OCI-LY7 (cell line): Measurements from ENCODE around the gene GRHL1. TPM values are rescaled to one million over a fixed set of nuclear protein-coding genes. Genes with fewer than 3 reads are reported as not detected.

Experiments
- BruUV-seq: library from RNA; stranded (reverse); fragments of 400-500 nt; replicated peaks from 2 replicates; lab custom pipeline; 2021; lab: Mats Ljungman, UMichigan
- CTCF ChIA-PET: fragments of 300-600 bp; sonication (Branson Sonifier 250); formaldehyde crosslinking; loops from one replicate; lab custom pipeline; 2022; ENCODE audit warnings: antibody characterized with exemption; ENCODE audit not compliant: unreplicated experiment; lab: Charles Lee
- POLR2A ChIA-PET: fragments of 300-600 bp; sonication (Branson Sonifier 250); formaldehyde crosslinking; loops from one replicate; lab custom pipeline; 2022; ENCODE audit warnings: antibody characterized with exemption; lab: Charles Lee
- DNase-seq: peaks from one replicate; pipeline ENCODE4 v3.0.0-alpha.2; 2015; ENCODE audit warnings: low spot score
- H2AFZ ChIP-seq: fragments of 200-600 bp; sonication (generic), shearing (Covaris generic); 2 replicates; pipeline ENCODE4 v1.6.1; 2014; ENCODE audit warnings: mild to moderate bottlenecking, antibody characterized with exemption, low read length, moderate library complexity
- H3K27ac ChIP-seq: fragments of 200-600 bp; sonication (generic); 2 replicates; pipeline ENCODE4 v1.5.1; 2014; ENCODE audit warnings: mixed run types, low read depth, mild to moderate bottlenecking, moderate library complexity, low read length, inconsistent platforms; ENCODE audit not compliant: poor library complexity, severe bottlenecking
- H3K36me3 ChIP-seq: fragments of 200-600 bp; sonication (generic); 2 replicates; pipeline ENCODE4 v1.6.1; 2014; ENCODE audit warnings: mild to moderate bottlenecking, antibody characterized with exemption, low read length, moderate library complexity, mixed read lengths; ENCODE audit not compliant: insufficient read depth
- H3K4me1 ChIP-seq: fragments of 200-600 bp; sonication (generic); 2 replicates; pipeline ENCODE4 v1.5.1; 2014; ENCODE audit warnings: mild to moderate bottlenecking, low read length; ENCODE audit not compliant: insufficient read depth, poor library complexity, severe bottlenecking
- H3K4me2 ChIP-seq: fragments of 200-600 bp; sonication (generic); 2 replicates; pipeline ENCODE4 v1.6.1; 2014; ENCODE audit warnings: mild to moderate bottlenecking, low read length
- H3K4me3 ChIP-seq: fragments of 200-600 bp; sonication (generic); 2 replicates; pipeline ENCODE4 v1.5.1; 2014; ENCODE audit warnings: mild to moderate bottlenecking, low read depth, low read length; ENCODE audit not compliant: poor library complexity, severe bottlenecking
- H3K79me2 ChIP-seq: fragments of 200-600 bp; sonication (generic); 2 replicates; pipeline ENCODE4 v1.6.1; 2016; ENCODE audit warnings: low read depth, mild to moderate bottlenecking, low read length, moderate library complexity, mixed read lengths; ENCODE audit not compliant: insufficient read depth
- H3K9me2 ChIP-seq: fragments of 200-600 bp; sonication (generic); 2 replicates; pipeline ENCODE4 v1.6.1; 2016; ENCODE audit warnings: mild to moderate bottlenecking, low read length, mixed read lengths; ENCODE audit not compliant: insufficient read depth
- H3K9me3 ChIP-seq: fragments of 200-600 bp; sonication (generic); 2 replicates; pipeline ENCODE4 v1.6.1; 2014; ENCODE audit warnings: mild to moderate bottlenecking, mixed run types, low read length, mixed read lengths
- H4K20me1 ChIP-seq: fragments of 200-600 bp; sonication (generic); 2 replicates; pipeline ENCODE4 v1.6.1; 2014; ENCODE audit warnings: mild to moderate bottlenecking, antibody characterized with exemption, low read length, moderate library complexity, mixed read lengths; ENCODE audit not compliant: insufficient read depth
- EZH2phosphoT487 ChIP-seq: fragments of 200-600 bp; sonication (generic); IDR thresholded peaks from 2 replicates; pipeline ENCODE4 v1.6.1; 2018; ENCODE audit warnings: low read depth, borderline replicate concordance, mild to moderate bottlenecking, mixed run types, antibody characterized with exemption, low read length, moderate library complexity, mixed read lengths
- intact Hi-C: fragments of 100-400 bp; cut with micrococcal nuclease; formaldehyde crosslinking; loops from one replicate; pipeline ENCODE4 v1.10.0; 2022; ENCODE audit not compliant: unreplicated experiment
- total RNA-seq, 2 experiments: library from RNA; depleted of rRNA in 1 of 2; stranded (reverse); fragments of >200 nt in 1 of 2; shearing (Covaris generic) in 1 of 2; gene quantifications; 2 replicates each; pipeline ENCODE4 v1.2.3, GENCODE V29; 2014 to 2022
- TF ChIP-seq, protein P1 (sequence below): fragments of 200-600 bp; sonication (generic); conservative IDR thresholded peaks from 2 replicates; pipeline ENCODE4 v1.5.1; 2014; ENCODE audit warnings: mild to moderate bottlenecking, antibody characterized with exemption, low read length, moderate library complexity, mixed read lengths

The GRHL1 gene
- total RNA-seq, 2 experiments from 2014 or later = 0.19 to 2.5 TPM

DNA sequence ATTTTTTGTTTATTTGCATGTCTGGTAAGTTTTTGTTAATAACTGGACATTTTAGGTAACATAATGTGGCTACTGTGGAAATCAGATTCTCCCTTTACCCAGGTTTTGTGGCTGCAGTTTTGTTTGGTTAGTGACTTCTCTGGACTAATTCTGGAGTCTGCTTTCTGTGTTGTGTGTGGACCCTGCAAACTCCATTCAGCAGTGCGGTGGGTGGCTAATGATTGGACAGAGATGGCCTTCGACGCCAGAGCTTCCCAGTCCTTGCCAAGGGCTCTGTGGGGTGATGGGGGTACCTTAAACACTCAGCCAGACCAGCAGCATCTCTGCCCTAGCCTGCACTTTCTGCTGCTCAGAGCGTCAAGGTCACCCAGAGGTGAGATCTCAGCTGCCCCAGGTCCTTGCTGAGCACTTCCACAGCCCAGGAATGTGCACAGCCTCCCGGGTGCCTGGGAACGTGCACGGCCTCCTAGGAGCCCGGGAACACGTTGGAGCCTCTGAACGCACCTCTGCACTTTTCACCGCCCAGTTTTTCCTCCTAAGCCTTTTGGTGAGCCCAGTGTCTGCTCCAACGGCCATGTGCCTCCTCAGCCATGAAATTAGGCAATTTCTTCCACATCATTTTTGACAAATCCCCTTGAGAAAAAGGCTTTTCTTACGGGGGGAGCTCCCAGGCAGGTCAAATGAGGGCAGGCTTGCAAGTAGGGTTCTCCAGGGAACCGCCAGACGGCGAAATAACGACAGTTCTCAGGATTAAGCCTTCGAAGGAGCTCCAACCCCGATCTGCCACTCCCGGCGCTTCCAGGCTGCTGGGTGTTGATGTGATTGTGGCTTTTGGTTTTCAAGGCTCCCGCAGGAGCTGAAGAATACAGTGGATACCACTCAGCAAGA is 56.7 kb downstream of the GRHL1 start:
- DNase-seq = no peak
- BruUV-seq = no TSS peak

DNA sequence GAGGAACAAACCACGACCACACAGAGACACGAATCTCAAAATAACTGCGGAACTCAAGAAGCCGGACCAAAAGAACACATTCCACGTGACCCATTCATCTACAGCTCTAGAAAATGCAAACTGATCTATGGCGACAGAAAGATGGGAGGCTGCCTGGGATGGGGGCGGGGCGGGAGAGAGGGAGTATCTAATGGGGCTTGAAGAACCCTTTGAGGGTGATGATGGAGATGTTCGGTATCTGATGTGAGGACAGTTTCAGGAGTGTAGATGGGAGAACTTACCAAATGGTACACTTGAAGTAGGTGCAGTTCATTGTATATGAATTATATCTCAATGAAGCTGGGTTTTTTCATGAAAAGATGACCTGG is 57.3 kb downstream of the GRHL1 start:
- DNase-seq = no peak
- H3K4me1 ChIP-seq = no peaks in the 10 kb centered on the region
- no peak overlapping the region for H3K27ac ChIP-seq
- H3K9me2 ChIP-seq = no peaks in the 10 kb centered on the region
- TF ChIP-seq, protein P1, sequence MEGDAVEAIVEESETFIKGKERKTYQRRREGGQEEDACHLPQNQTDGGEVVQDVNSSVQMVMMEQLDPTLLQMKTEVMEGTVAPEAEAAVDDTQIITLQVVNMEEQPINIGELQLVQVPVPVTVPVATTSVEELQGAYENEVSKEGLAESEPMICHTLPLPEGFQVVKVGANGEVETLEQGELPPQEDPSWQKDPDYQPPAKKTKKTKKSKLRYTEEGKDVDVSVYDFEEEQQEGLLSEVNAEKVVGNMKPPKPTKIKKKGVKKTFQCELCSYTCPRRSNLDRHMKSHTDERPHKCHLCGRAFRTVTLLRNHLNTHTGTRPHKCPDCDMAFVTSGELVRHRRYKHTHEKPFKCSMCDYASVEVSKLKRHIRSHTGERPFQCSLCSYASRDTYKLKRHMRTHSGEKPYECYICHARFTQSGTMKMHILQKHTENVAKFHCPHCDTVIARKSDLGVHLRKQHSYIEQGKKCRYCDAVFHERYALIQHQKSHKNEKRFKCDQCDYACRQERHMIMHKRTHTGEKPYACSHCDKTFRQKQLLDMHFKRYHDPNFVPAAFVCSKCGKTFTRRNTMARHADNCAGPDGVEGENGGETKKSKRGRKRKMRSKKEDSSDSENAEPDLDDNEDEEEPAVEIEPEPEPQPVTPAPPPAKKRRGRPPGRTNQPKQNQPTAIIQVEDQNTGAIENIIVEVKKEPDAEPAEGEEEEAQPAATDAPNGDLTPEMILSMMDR = no peak
- no peak for TF ChIP-seq EZH2phosphoT487
- no peak overlapping the region for H3K4me3 ChIP-seq
- BruUV-seq = no TSS peak
- H3K9me3 ChIP-seq = no peaks in the 10 kb centered on the region
- H2AFZ ChIP-seq = no peak overlapping the region
- intact Hi-C loops = no loop called here
- no peaks in the 10 kb centered on the region for H4K20me1 ChIP-seq
- no peaks in the 10 kb centered on the region for H3K79me2 ChIP-seq
- H3K4me2 ChIP-seq = no peak overlapping the region
- POLR2A ChIA-PET = interaction anchor here (0.7 kb wide), 1 partner anchor 11 kb away, joined by 3 read pairs; no protein-coding TSS in a partner anchor
- CTCF ChIA-PET = no interaction called here
- H3K36me3 ChIP-seq = no peaks in the 10 kb centered on the region

More for the DNA sequence above, 56.7 kb downstream of the GRHL1 start:
- H3K36me3 ChIP-seq = no peaks in the 10 kb centered on the region
- H3K4me3 ChIP-seq = no peak overlapping the region
- H3K27ac ChIP-seq = no peak overlapping the region
- ChIA-PET POLR2A (interaction anchor here (0.7 kb wide), 1 partner anchor 10 kb away, joined by 3 read pairs; no protein-coding TSS in a partner anchor), CTCF (no interaction called here)
- no peaks in the 10 kb centered on the region for H3K4me1 ChIP-seq
- TF ChIP-seq, protein P1 = no peak
- TF ChIP-seq EZH2phosphoT487 = no peak
- no peaks in the 10 kb centered on the region for H3K79me2 ChIP-seq
- H2AFZ ChIP-seq = no peak overlapping the region
- no peaks in the 10 kb centered on the region for H3K9me2 ChIP-seq
- no peak overlapping the region for H3K4me2 ChIP-seq
- H4K20me1 ChIP-seq = no peaks in the 10 kb centered on the region
- no peaks in the 10 kb centered on the region for H3K9me3 ChIP-seq
- intact Hi-C loops = no loop called here

DNA sequence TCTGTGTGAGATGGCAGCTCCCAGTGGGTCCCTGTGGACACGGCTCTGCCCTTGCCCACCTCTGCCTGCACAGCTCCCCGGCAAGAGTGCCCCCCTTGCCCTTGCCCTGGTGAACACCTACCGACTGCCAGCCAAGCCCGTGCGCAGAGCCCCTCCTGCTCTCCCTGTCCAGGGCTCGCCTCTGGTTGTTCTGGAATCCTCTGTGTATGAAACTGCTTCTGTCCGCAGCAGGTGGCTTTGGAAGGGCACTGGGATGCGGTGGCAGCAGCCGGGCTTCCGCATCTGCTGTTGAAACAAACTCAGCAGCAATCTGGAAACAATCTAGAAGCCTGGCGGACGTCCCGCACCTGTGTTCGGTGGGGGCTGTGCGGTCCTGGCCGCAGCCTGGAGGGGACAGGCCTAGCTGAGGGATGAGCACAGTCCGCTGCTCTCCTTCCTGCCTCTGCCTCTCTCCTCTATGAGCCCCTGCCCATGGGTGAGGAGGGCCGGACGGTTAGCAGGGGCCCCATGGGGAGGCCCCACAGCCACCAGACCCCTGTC is 57.8 kb downstream of the GRHL1 start:
- CTCF ChIA-PET = no interaction called here
- Histone ChIP-seq H3K9me2 (no peaks in the 10 kb centered on the region), H4K20me1 (no peaks in the 10 kb centered on the region), H3K79me2 (no peaks in the 10 kb centered on the region), H3K27ac (no peak overlapping the region), H3K4me1 (no peaks in the 10 kb centered on the region), H3K9me3 (no peaks in the 10 kb centered on the region), H3K36me3 (no peaks in the 10 kb centered on the region), H2AFZ (no peak overlapping the region), H3K4me3 (no peak overlapping the region), H3K4me2 (no peak overlapping the region)
- no TSS peak for BruUV-seq
- POLR2A ChIA-PET = no interaction called here
- DNase-seq = no peak
- intact Hi-C loops = no loop called here
- no peak for TF ChIP-seq EZH2phosphoT487
- TF ChIP-seq, protein P1 = no peak
